K562 (cell line): ENCODE data around the gene SPRING1. TPM values are rescaled to one million over a fixed set of nuclear protein-coding genes. Genes with fewer than 3 reads are reported as not detected.

Experiments
- BCOR ChIP-seq: fragments of 450-650 bp; IDR thresholded peaks from 2 replicates; pipeline ENCODE4 v1.6.1; 2016
- CEBPZ ChIP-seq: fragments of 150-350 bp; IDR thresholded peaks from 2 replicates; pipeline ENCODE4 v1.6.1; 2014; ENCODE audit warnings: low read depth, mild to moderate bottlenecking, low read length, borderline replicate concordance
- GTF2B ChIP-seq: IDR thresholded peaks from 2 replicates; pipeline ENCODE4 v1.6.1; 2011; ENCODE audit not compliant: insufficient read length; ENCODE audit errors: extremely low read depth
- GTF2F1 ChIP-seq: IDR thresholded peaks from 2 replicates; pipeline ENCODE4 v1.6.1; 2011; ENCODE audit warnings: low read depth, low read length, improper control_type of control experiment
- KDM1A ChIP-seq, 2 experiments: fragments of 450-650 bp; IDR thresholded peaks; 2 replicates each; pipeline ENCODE4 v1.6.1; 2016; ENCODE audit warnings: mild to moderate bottlenecking in 2 of 2
- KLF10 ChIP-seq: fragments of 250-450 bp; sonication (Bioruptor Pico); IDR thresholded peaks from 2 replicates; pipeline ENCODE4 v1.6.1; 2021; ENCODE audit warnings: matching md5 sums
- MAFK ChIP-seq: IDR thresholded peaks from 2 replicates; pipeline ENCODE4 v1.6.1; 2011; ENCODE audit warnings: low read length, improper control_type of control experiment
- MBD1 ChIP-seq: fragments of 250-450 bp; sonication (Bioruptor Pico); IDR thresholded peaks from 2 replicates; pipeline ENCODE4 v1.8.0; 2022; ENCODE audit warnings: inconsistent platforms
- MTF1 ChIP-seq: fragments of 250-450 bp; sonication (Bioruptor Pico); IDR thresholded peaks from 2 replicates; pipeline ENCODE4 v1.9.0; 2021; ENCODE audit warnings: moderate library complexity, mild to moderate bottlenecking, inconsistent platforms, borderline replicate concordance
- NCOA1 ChIP-seq: fragments of 450-650 bp; IDR thresholded peaks from 2 replicates; pipeline ENCODE4 v1.6.1; 2016; ENCODE audit warnings: low read depth
- PHTF2 ChIP-seq: fragments of 250-450 bp; sonication (Bioruptor Pico); IDR thresholded peaks from 2 replicates; pipeline ENCODE4 v1.5.0; 2021; ENCODE audit warnings: mild to moderate bottlenecking
- PTBP1 ChIP-seq: fragments of 200-400 bp; formaldehyde crosslinking; IDR thresholded peaks from 2 replicates; pipeline ENCODE4 v1.6.1; 2017; ENCODE audit warnings: low read depth, low read length
- RERE ChIP-seq: sonication (generic); formaldehyde crosslinking; IDR thresholded peaks from 2 replicates; pipeline ENCODE4 v1.8.0; 2023; ENCODE audit warnings: missing genetic modification reagents, mild to moderate bottlenecking, borderline replicate concordance
- SREBF2 ChIP-seq: sonication (generic); formaldehyde crosslinking; IDR thresholded peaks from 2 replicates; pipeline ENCODE4 v1.4.0; 2020; ENCODE audit warnings: mild to moderate bottlenecking, missing genetic modification reagents
- SRSF7 ChIP-seq: fragments of 200-400 bp; formaldehyde crosslinking; optimal IDR thresholded peaks from 2 replicates; pipeline ENCODE3; 2017; ENCODE audit warnings: mild to moderate bottlenecking, low read depth, low read length
- TFAP4 ChIP-seq: sonication (generic); formaldehyde crosslinking; IDR thresholded peaks from 2 replicates; pipeline ENCODE4 v1.8.0; 2022; ENCODE audit warnings: missing genetic modification reagents, mild to moderate bottlenecking, moderate library complexity, borderline replicate concordance
- XRCC5 ChIP-seq: fragments of 200-400 bp; formaldehyde crosslinking; IDR thresholded peaks from 2 replicates; pipeline ENCODE4 v1.6.1; 2017; ENCODE audit warnings: low read depth, mild to moderate bottlenecking, low read length
- ZFP36 ChIP-seq: fragments of 150-350 bp; IDR thresholded peaks from 2 replicates; pipeline ENCODE4 v1.6.1; 2018; ENCODE audit warnings: low read length, low read depth; ENCODE audit not compliant: partially characterized antibody
- polyA plus RNA-seq, 8 experiments: library from polyadenylated mRNA; depleted of rRNA in 4 of 8; stranded (reverse) in 5 of 8; unstranded in 3 of 8; fragments of >200 nt; fragmentation: Nextera tagmentation in 2 of 8; fragmentation: Illumina TruSeq in 1 of 8; extraction: Ambion mirVana in 2 of 8; extraction: Trizol in 1 of 8; gene quantifications; 2 replicates each; pipeline versions ENCODE4 v1.2.1 to v1.2.3, GENCODE V29; 2011 to 2014; ENCODE audit warnings: inconsistent platforms in 1 of 8, missing spikeins in 1 of 8
- total RNA-seq, 7 experiments: library from RNA; depleted of rRNA in 6 of 7; stranded (reverse); fragments of >200 nt in 6 of 7; fragmentation: Illumina TruSeq in 2 of 7; extraction: Trizol in 2 of 7; gene quantifications; 2 replicates each; pipeline versions ENCODE4 v1.2.1 to v1.2.3, GENCODE V29; 2011 to 2021; ENCODE audit warnings: low replicate concordance in 1 of 7

The SPRING1 gene
- total and polyA plus RNA-seq, 9 of the 15 experiments (the other 6 are each of a cell fraction or from before 2014, with no cell fraction given): 1.1 to 20.0 (median 8.0) TPM

GRCh38 chr12:116750298-116750697 is 12.4 kb upstream of the SPRING1 start (continued):
- TF ChIP-seq RERE (CRISPR knock-in tag) (no peak), GTF2F1 (no peak), GTF2B (no peak), TFAP4 (CRISPR knock-in tag) (no peak), SREBF2 (CRISPR knock-in tag) (no peak), MAFK (no peak), CEBPZ (no peak), SRSF7 (no peak), KDM1A (IDR thresholded peaks at IDR 0.05) (peak in 1 of 2 experiments; percentile 18; a peak in 1 of 4 replicates), MTF1 (CRISPR knock-in tag) (no peak), MBD1 (CRISPR knock-in tag) (no peak), ZFP36 (peak; percentile 67), PHTF2 (no peak), PTBP1 (no peak), XRCC5 (no peak), BCOR (peak; percentile 86), NCOA1 (no peak), KLF10 (CRISPR knock-in tag) (no peak)
